ENCODE data around the gene CD163.

- TF ChIP-seq CTCF (conservative IDR thresholded peaks at IDR 0.05) (no peak), EZH2 (IDR thresholded peaks at IDR 0.05; ENCODE audit: low read depth) (no peak)
Measured at GRCh38 chr12:7479771-7480170, 23.8 kb downstream of the CD163 start.

Measured in PC-9 (cell line).